GM19467 (cell line): ENCODE measurements around the gene EGLN1.

ENCODE experiments used
- ATAC-seq: cut with Tn5 transposase; IDR thresholded peaks from one replicate; pipeline ENCODE4 v1.9.1; 2021; ENCODE audit warnings: mild to moderate bottlenecking, moderate library complexity; ENCODE audit not compliant: unreplicated experiment

The EGLN1 gene

GRCh38 chr1:231422798-231423309 is 767 bp upstream of the EGLN1 start:
- ATAC-seq = no peak

GRCh38 chr1:231421546-231421970 is 529 bp downstream of the EGLN1 start:
- ATAC-seq = peak; percentile 26

GRCh38 chr1:231420959-231421545 is 1.0 kb downstream of the EGLN1 start:
- peak; percentile 17 for ATAC-seq

- ATAC-seq = no peak
Measured at GRCh38 chr1:231420299-231420958, 1.7 kb downstream of the EGLN1 start.

GRCh38 chr1:231419738-231420298 is 2.3 kb downstream of the EGLN1 start:
- no peak for ATAC-seq

- ATAC-seq = no peak
Measured at GRCh38 chr1:231419147-231419546, 2.9 kb downstream of the EGLN1 start.

GRCh38 chr1:231418741-231419107 is 3.4 kb downstream of the EGLN1 start:
- no peak for ATAC-seq

- ATAC-seq = no peak
Measured at GRCh38 chr1:231418101-231418740, 3.9 kb downstream of the EGLN1 start.

GRCh38 chr1:231417513-231417912 is 4.6 kb downstream of the EGLN1 start:
- ATAC-seq = no peak

GRCh38 chr1:231416901-231417300 is 5.2 kb downstream of the EGLN1 start:
- no peak for ATAC-seq

GRCh38 chr1:231415018-231415583 is 7.0 kb downstream of the EGLN1 start:
- no peak for ATAC-seq

GRCh38 chr1:231414260-231415016 is 7.6 kb downstream of the EGLN1 start:
- no peak for ATAC-seq

- ATAC-seq = no peak
Measured at GRCh38 chr1:231413749-231414082, 8.4 kb downstream of the EGLN1 start.

GRCh38 chr1:231411036-231411531 is 11.0 kb downstream of the EGLN1 start:
- no peak for ATAC-seq

- ATAC-seq = no peak
Measured at GRCh38 chr1:231410036-231410612, 12.0 kb downstream of the EGLN1 start.

- no peak for ATAC-seq
Measured at GRCh38 chr1:231408528-231409094, 13.5 kb downstream of the EGLN1 start.

- no peak for ATAC-seq
Measured at GRCh38 chr1:231407547-231408396, 14.3 kb downstream of the EGLN1 start.

- no peak for ATAC-seq
Measured at GRCh38 chr1:231407049-231407448, 15.0 kb downstream of the EGLN1 start.

- ATAC-seq = no peak
Measured at GRCh38 chr1:231404318-231404717, 17.8 kb downstream of the EGLN1 start.
